Activated naive CD4-positive, alpha-beta T cell treated with anti-CD3 and anti-CD28 coated beads, Interleukin-2, amount 50 U/mL, for 72 hours (primary cell): ENCODE measurements around the gene NNMT. TPM values are rescaled to one million over a fixed set of nuclear protein-coding genes. Genes with fewer than 3 reads are reported as not detected.

ENCODE experiments used
- ATAC-seq, 2 donors: fragments of 150-1000 bp; cut with Tn5 transposase; 2 replicates each; pipeline ENCODE4 v1.10.0; 2021; ENCODE audit warnings: mild to moderate bottlenecking in 2 of 2, moderate library complexity in 2 of 2
- DNase-seq, 2 donors: peaks; one replicate each; pipeline ENCODE4 v3.0.0; 2021 to 2022; ENCODE audit warnings: low spot score in 2 of 2
- H3K27ac Mint-ChIP-seq, 2 donors: one replicate each; pipeline ENCODE4 v1.8.0; 2022; ENCODE audit warnings: mild to moderate bottlenecking in 2 of 2, mixed read lengths in 2 of 2
- H3K36me3 Mint-ChIP-seq, 2 donors: one replicate each; pipeline ENCODE4 v1.8.0; 2022; ENCODE audit warnings: mixed read lengths in 2 of 2
- H3K9me3 Mint-ChIP-seq, 2 donors: one replicate each; pipeline ENCODE4 v1.8.0; 2022; ENCODE audit warnings: mixed read lengths in 2 of 2
- total RNA-seq, 2 donors: library from RNA; stranded (reverse); gene quantifications; one replicate each; pipeline ENCODE4 v1.2.3, GENCODE V29; 2022

NNMT gene
- total RNA-seq, 2 donors from 2014 or later = not detected

DNA sequence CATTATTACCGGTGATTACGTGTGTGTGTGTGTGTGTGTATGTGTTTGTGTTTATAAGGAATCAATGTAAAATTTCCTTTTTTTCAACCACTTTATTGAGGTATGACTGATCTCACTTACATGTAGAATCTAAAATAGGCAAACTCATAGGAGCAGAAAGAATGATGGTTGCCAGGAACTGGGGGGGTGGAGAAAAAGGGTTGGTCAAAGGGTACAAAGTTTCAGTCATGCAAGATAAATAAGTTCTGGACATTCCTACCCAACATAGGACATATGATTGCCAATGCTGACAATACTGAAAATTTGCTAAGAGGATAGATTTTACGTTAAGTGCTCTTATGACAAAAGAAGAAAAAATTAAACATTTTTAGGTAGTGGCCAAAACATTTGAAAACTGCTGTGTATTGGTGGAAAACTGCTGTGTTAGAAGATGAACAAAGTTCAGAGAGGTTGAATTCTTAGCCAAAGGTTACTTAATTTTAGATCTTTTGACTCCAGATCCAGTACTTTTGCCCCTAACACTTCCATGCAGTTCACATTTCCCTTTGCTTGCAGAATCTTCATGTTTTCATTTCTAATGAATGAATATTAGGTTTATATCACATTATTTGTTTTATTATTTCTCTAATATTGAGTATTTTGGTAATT lies 49.5 kb downstream of the NNMT start:
- H3K27ac Mint-ChIP-seq = no peak overlapping the region

DNA sequence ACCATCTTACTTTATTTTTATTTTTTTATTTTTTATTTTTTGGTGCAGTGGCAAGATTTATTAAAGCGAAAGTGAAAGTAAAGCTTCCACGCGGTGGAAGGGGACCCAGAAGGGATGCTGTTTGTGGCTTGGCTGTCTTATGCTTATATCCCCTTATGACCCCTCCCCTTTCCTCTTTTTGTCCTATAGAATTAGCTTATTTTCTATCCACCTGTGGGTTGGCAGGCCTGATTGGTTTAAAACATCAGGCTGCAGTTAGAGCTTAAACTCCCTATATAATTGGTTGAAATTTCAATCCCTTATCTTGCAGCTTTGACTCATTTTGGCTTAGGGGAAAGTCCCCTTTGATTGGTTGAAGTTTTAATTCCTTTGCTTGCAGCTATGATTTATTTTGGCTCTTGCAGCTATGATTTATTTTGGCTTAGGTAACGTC lies 50.5 kb downstream of the NNMT start:
- Mint-ChIP-seq H3K36me3 (peaks cover 0 to 6% of the 10 kb centered on the region in 2 donors), H3K9me3 (no peaks in the 10 kb centered on the region), H3K27ac (no peak overlapping the region)
- ATAC-seq = peak in 1 of 2 donors; percentile 41
- DNase-seq = no peak

More for the DNA sequence above, 49.5 kb downstream of the NNMT start:
- Mint-ChIP-seq H3K9me3 (no peaks in the 10 kb centered on the region), H3K36me3 (peaks cover 0 to 6% of the 10 kb centered on the region in 2 donors)
- DNase-seq (no peak), ATAC-seq (no peak)

DNA sequence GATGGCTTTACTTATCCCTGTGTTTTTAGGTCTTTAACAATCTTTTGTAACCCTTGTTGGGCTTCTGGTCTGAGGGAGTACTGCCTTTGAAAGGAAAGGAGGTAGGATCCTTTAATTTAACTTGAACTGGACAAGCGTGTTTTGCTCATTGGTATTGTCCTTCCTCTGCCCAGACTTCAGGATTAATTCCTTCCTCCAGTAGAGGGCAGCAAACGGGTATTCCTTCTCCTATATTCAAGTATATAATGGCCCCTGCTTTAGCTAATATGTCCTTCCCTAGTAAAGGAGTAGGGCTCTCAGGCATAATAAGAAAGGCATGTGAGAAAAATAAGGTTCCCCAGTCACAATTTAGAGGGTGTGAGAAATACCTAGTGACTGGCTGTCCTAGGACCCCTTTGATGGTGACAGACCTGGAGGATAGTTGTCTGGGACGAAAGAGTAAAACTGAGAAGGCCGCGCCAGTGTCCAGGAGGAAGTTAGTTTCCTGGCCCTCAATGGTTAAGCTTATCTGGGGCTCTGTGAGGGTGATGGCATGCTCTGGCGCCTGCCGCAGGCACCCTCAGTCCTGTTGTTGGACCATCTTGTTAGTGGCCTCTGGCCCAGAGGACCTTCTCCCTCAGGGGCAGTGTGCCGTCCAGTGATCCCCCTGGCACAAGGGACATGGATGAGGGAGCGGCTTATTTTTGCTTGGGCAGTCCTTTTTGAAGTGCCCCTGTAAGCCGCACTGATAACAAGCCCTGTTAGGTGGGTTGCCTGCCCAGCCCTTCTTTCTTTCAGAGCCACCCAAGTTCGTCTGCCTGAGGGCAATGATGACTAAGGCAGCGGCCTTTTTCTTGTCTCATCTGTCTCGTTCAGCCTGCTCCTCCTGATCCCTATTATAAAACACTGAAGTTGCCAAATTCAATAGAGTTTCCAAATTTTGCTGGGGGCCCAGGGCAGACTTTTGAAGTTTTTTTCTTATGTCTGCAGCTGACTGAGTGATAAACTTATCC lies 52.3 kb downstream of the NNMT start:
- ATAC-seq = peak in 1 of 2 donors; percentile 62
- H3K36me3 Mint-ChIP-seq = peaks cover 0 to 6% of the 10 kb centered on the region in 2 donors
- no peaks in the 10 kb centered on the region for H3K9me3 Mint-ChIP-seq
- no peak overlapping the region for H3K27ac Mint-ChIP-seq
- peak in 1 of 2 donors; percentile 37 for DNase-seq

DNA sequence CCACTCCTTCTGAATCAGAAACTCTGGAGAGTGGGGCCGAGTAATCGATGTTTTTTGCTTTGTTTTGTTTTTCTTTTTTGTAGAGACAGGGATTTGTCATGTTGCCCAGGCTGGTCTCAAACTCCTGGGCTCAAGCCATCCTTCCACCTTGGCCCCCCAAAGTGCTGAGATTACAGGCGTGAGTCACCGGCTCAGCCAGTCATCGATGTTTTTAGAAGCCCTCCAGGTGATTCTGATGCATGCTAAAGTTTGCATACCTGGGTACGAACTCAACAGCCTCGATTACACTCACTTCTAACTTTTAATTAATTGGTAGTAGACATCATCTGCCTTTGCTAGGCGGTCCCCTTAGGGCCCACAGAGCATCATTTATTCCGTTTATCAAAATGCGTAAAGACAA lies 53.8 kb downstream of the NNMT start:
- no peaks in the 10 kb centered on the region for H3K9me3 Mint-ChIP-seq
- DNase-seq (no peak), ATAC-seq (no peak)
- no peak overlapping the region for H3K27ac Mint-ChIP-seq
- H3K36me3 Mint-ChIP-seq = peaks cover 0 to 6% of the 10 kb centered on the region in 2 donors

DNA sequence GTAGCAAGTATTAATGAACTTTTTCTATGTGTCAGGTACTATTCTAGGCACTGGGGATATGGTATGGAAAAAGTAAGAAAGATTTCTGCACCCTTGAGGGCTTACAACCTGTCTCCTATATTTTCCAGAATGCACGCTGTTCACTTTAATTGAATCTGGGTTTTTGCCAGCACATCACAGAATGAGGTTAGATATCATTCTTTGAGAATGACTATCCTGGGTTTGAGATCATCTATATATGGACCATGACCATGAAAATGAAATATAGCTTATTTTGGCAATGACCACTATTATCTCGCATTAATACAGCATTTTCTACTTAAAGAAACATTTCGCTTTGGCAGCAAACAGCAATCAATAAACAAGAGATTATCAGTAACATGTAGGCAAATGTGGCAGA lies 57.2 kb downstream of the NNMT start:
- H3K36me3 Mint-ChIP-seq = no peaks in the 10 kb centered on the region
- no peak overlapping the region for H3K27ac Mint-ChIP-seq
- no peak for DNase-seq
- ATAC-seq = no peak
- H3K9me3 Mint-ChIP-seq = no peaks in the 10 kb centered on the region

DNA sequence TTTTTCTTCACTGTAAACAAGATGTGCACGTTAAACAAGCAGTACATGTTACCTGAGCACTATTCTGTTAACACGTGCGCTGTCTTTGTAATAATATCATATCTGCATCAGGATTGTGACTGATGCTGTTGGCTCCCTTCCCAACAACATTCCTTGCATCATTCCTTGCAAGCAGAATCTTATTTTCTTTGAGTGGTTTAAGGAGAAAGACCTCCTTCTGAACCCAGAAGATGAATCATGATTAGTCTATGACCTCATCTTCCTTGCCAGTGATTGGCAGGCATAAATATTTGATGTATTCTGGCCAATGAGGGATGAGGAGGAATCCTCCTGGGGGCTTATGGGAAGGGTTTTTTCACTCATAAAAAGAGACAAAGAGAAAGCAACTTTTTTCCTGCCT lies 57.9 kb downstream of the NNMT start:
- H3K36me3 Mint-ChIP-seq = no peaks in the 10 kb centered on the region
- ATAC-seq (no peak), DNase-seq (no peak)
- H3K9me3 Mint-ChIP-seq = no peaks in the 10 kb centered on the region
- no peak overlapping the region for H3K27ac Mint-ChIP-seq

DNA sequence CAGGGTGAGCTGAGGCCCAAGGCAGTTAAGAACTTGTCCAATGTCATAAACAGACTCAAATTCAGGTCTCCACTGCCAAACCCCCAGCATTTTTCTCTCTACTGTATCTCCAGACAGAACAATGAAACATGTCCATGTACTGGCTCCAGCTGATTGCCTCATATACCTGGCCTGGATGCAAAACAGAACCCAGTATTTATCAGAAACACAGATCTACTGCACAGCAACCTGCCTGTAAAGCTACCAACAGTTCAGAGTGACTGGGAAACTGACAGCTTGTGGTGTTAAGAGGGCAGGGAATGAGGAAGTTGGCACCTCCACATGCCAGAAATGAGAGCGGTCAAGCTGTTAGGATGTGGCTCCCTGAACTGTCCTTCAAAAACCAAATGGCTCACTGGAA lies 62.5 kb downstream of the NNMT start:
- Mint-ChIP-seq H3K27ac (no peak overlapping the region), H3K36me3 (no peaks in the 10 kb centered on the region), H3K9me3 (no peaks in the 10 kb centered on the region)
- no peak for DNase-seq
- ATAC-seq = no peak

DNA sequence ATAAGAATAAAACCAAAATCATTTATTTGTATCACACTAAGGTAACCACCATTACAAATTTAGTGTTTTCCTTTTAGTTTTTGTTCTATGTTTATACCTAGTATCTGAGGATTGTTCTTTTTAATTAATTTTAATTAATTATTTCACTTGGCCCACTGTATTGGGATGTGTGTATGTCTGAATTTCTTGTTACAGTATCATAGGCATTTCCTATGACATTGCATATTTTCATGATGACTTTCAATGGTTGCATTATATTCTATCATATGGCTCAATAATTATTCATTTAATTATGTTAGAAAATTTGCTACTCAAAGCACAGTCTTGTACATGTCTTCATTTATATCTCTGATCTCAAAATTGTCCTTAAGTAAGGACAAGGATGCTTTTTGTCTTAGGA lies 63.1 kb downstream of the NNMT start:
- Mint-ChIP-seq H3K27ac (no peak overlapping the region), H3K9me3 (no peaks in the 10 kb centered on the region), H3K36me3 (no peaks in the 10 kb centered on the region)
- ATAC-seq = no peak
- DNase-seq = no peak

DNA sequence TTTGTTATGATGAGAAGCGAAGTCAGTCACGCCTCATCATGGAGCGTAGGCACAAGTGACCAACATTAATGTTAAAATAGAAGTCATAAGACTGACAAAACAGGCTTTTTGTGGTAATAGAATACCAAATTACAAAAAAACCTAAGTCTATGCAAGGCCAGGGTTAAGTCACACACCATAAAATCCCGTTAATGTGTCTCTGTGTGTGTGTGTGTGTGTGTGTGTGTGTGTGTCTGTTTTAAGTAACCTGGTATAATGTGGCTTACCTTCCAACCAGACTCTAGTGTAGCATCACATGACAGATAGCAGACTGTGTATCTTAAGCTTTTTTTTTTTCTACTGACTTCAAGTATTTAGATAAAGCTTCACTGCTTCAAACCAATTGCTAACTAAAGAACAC lies 66.1 kb downstream of the NNMT start:
- Mint-ChIP-seq H3K36me3 (no peaks in the 10 kb centered on the region), H3K27ac (no peak overlapping the region)

DNA sequence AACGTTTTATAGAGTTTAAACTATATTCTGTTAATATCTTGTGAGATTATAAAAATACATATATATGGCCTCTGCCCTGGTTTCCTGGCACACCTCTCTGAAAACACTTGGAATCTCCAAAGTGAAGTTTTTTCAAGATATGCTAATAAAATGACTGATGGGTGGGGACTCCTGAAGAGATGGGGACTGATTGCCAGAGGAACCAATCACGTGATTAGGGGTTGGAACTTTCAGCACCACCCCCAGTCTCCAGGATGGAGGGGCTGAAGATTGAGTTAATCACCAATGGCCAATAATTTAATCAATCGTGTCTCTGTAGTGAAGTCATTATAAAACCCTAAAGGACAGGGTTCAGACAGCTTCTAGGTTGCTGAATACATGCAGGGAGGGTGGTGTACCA lies 66.8 kb downstream of the NNMT start:
- Mint-ChIP-seq H3K27ac (no peak overlapping the region), H3K36me3 (no peaks in the 10 kb centered on the region), H3K9me3 (no peaks in the 10 kb centered on the region)
- DNase-seq (no peak), ATAC-seq (no peak)

More for the DNA sequence above, 66.1 kb downstream of the NNMT start:
- H3K9me3 Mint-ChIP-seq = no peaks in the 10 kb centered on the region
- ATAC-seq (no peak), DNase-seq (no peak)

Other genes starting within 250 kb of the NNMT start
- gene ZBTB16, start 236.7 kb upstream of the NNMT start, total RNA-seq = 1 to 10 TPM in 1 of 2 donors, under 1 TPM in 1; 0.99 to 3.1 TPM
- gene C11orf71, start 104.1 kb downstream of the NNMT start, total RNA-seq = 1 to 10 TPM; 2.8 to 8.0 TPM
- gene RBM7, start 104.3 kb downstream of the NNMT start, total RNA-seq = 10 to 100 TPM; 49.2 to 67.1 TPM
- 10 to 100 TPM; 63.4 to 84.8 TPM for gene REXO2, start 143.1 kb downstream of the NNMT start, total RNA-seq